Measurements from ENCODE around the gene UCK1.

The UCK1 gene

GRCh38 chr9:131475111-131475955 is 55.7 kb downstream of the UCK1 start:
- DNase-seq, result no peak

DNA sequence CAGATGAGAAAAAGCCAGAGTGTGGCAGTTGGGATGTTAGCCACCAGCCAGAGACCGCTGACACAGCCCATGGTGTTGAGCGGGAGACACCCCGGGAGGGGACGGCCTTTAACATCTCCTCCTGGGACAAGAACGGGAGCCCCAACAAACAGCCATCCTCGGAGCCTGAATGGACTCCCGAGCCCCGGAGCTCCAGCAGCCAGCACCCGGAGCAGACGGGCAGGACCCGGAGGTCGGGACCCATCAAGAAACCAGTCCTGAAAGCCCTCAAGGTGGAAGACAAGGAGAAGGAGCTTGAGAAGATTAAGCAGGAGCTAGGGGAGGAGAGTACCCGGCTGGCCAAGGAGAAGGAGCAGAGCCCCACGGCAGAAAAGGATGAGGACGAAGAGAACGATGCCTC is 56.4 kb downstream of the UCK1 start:
- no peak for DNase-seq

DNA sequence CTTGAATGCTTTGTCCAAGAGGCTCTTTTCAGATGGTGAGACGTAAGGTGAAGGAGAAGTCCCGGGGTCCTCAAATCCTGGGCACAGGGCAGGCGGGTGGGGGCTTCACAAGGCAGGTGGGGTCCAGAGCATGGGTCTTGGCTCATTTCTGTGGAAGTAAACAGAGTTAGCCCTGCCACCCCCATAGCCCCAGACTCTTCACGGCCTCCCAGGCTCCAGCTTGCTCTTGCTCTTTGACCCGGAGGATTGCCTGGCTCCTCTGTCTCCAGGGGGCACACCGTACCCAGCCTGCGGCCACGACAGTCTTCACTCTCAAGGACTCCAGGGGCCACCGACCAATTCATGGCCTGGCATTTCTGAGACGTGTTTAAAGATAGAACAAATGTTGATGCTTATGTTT is 57.2 kb downstream of the UCK1 start:
- no peak for DNase-seq

Data from CD4-positive, alpha-beta T cell treated with Interleukin-10 for 1 hour (primary cell).